Suprapubic skin (tissue), 4 donors: Measurements from ENCODE around the gene TMEM178A.

Experiments used
- EP300 ChIP-seq: sonication (generic); formaldehyde crosslinking; IDR thresholded peaks from one replicate; pipeline ENCODE4 v1.6.1; 2017; ENCODE audit warnings: antibody characterized with exemption
- POLR2A ChIP-seq, 2 donors: fragments of 450-650 bp; IDR thresholded peaks; one replicate each; pipeline ENCODE4 v1.6.1; 2017; ENCODE audit warnings: antibody characterized with exemption in 2 of 2, mild to moderate bottlenecking in 2 of 2, moderate library complexity in 2 of 2
- POLR2AphosphoS5 ChIP-seq, 3 donors: sonication (generic); formaldehyde crosslinking; IDR thresholded peaks; one replicate each; pipeline ENCODE4 v1.6.1; 2017; ENCODE audit warnings: antibody characterized with exemption in 3 of 3
- TF ChIP-seq, protein P1 (sequence below), 2 donors: fragments of 200-600 bp in 1 of 2; fragments of 450-650 bp in 1 of 2; sonication (generic) in 1 of 2; IDR thresholded peaks; one replicate each; pipeline ENCODE4 v1.5.1; 2016 to 2019; ENCODE audit warnings: antibody characterized with exemption in 2 of 2, mild to moderate bottlenecking in 1 of 2, moderate library complexity in 1 of 2

DNA sequence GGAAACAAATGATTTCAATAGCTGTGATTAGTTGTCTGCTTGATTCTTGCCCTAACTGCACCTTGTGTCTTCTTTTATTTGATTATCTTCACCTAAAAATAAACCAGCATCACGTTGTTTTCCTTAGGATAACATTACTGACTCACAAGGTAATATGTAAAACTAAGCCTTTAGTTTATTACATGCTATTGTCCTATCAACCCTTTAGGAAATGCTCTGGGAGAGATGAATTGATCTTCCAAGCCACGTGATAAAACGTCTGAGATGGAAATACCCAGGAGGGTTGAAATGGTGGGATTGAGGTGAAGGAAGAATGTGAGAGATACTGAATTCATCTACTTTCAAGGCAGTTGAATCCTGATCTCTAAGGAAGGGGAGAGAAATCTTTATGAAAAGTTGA, 34.5 kb upstream of the TMEM178A start:
- TF ChIP-seq POLR2A (IDR thresholded peaks at IDR 0.05) (no peak), EP300 (no peak), POLR2AphosphoS5 (IDR thresholded peaks at IDR 0.05) (no peak)
- TF ChIP-seq, protein P1, sequence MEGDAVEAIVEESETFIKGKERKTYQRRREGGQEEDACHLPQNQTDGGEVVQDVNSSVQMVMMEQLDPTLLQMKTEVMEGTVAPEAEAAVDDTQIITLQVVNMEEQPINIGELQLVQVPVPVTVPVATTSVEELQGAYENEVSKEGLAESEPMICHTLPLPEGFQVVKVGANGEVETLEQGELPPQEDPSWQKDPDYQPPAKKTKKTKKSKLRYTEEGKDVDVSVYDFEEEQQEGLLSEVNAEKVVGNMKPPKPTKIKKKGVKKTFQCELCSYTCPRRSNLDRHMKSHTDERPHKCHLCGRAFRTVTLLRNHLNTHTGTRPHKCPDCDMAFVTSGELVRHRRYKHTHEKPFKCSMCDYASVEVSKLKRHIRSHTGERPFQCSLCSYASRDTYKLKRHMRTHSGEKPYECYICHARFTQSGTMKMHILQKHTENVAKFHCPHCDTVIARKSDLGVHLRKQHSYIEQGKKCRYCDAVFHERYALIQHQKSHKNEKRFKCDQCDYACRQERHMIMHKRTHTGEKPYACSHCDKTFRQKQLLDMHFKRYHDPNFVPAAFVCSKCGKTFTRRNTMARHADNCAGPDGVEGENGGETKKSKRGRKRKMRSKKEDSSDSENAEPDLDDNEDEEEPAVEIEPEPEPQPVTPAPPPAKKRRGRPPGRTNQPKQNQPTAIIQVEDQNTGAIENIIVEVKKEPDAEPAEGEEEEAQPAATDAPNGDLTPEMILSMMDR (IDR thresholded peaks at IDR 0.05): no peak
